GM19238 (cell line): Measurements from ENCODE around the gene GADD45G.

Experiments
- DNase-seq: peaks from one replicate; pipeline ENCODE4 v3.0.0; 2011; ENCODE audit warnings: low spot score; ENCODE audit not compliant: insufficient read length

Gene GADD45G

GRCh38 chr9:89648247-89649000, 43.6 kb downstream of the GADD45G start:
- no peak for DNase-seq

- no peak for DNase-seq
Measured at GRCh38 chr9:89649039-89649691, 44.4 kb downstream of the GADD45G start.

- no peak for DNase-seq
Measured at GRCh38 chr9:89654025-89654662, 49.3 kb downstream of the GADD45G start.

GRCh38 chr9:89655056-89655989, 50.5 kb downstream of the GADD45G start:
- no peak for DNase-seq
